Sigmoid colon (tissue), 4 donors: Measurements from ENCODE around the gene KCNA10.

ENCODE experiments used
- EP300 ChIP-seq, 4 donors: sonication (generic); formaldehyde crosslinking; IDR thresholded peaks; one replicate each; pipeline ENCODE4 v1.6.1; 2017; ENCODE audit warnings: antibody characterized with exemption in 4 of 4
- POLR2A ChIP-seq, 2 donors: fragments of 450-650 bp; IDR thresholded peaks; one replicate each; pipeline ENCODE4 v1.6.1; 2016; ENCODE audit warnings: antibody characterized with exemption in 2 of 2, mild to moderate bottlenecking in 2 of 2, moderate library complexity in 2 of 2
- POLR2AphosphoS5 ChIP-seq, 4 donors: sonication (generic); formaldehyde crosslinking; IDR thresholded peaks; one replicate each; pipeline ENCODE4 v1.6.1; 2017; ENCODE audit warnings: antibody characterized with exemption in 4 of 4
- TF ChIP-seq, protein P1 (sequence below), 4 experiments: fragments of 450-650 bp in 3 of 4; fragments of 200-600 bp in 1 of 4; IDR thresholded peaks; one replicate each; pipeline ENCODE4 v1.5.1; 2016 to 2019; ENCODE audit warnings: antibody characterized with exemption in 4 of 4, mild to moderate bottlenecking in 3 of 4, moderate library complexity in 2 of 4

DNA sequence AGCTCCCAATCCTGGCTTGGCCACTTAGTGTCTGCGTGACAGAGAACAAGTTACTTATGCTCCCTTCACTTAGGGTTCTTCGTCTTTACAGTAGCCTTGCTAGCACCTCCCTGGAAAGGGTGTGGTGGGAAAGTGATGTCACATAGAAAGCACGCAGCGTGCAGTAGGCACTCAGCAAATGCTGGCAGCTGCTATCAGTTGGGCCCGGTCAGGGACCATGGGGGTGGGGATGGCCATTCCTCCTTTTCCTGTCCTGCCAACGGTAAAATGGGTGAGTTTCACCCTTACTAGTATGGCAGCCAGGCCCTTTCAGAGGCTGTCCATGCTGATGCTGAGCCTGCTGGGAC is 6.2 kb upstream of the KCNA10 start:
- TF ChIP-seq, protein P1, sequence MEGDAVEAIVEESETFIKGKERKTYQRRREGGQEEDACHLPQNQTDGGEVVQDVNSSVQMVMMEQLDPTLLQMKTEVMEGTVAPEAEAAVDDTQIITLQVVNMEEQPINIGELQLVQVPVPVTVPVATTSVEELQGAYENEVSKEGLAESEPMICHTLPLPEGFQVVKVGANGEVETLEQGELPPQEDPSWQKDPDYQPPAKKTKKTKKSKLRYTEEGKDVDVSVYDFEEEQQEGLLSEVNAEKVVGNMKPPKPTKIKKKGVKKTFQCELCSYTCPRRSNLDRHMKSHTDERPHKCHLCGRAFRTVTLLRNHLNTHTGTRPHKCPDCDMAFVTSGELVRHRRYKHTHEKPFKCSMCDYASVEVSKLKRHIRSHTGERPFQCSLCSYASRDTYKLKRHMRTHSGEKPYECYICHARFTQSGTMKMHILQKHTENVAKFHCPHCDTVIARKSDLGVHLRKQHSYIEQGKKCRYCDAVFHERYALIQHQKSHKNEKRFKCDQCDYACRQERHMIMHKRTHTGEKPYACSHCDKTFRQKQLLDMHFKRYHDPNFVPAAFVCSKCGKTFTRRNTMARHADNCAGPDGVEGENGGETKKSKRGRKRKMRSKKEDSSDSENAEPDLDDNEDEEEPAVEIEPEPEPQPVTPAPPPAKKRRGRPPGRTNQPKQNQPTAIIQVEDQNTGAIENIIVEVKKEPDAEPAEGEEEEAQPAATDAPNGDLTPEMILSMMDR (IDR thresholded peaks at IDR 0.05), result no peak
- TF ChIP-seq POLR2A (IDR thresholded peaks at IDR 0.05) (no peak), POLR2AphosphoS5 (IDR thresholded peaks at IDR 0.05) (no peak), EP300 (IDR thresholded peaks at IDR 0.05) (no peak)
